CD14-positive monocyte (primary cell): ENCODE measurements around the gene LDLRAD4. TPM values are rescaled to one million over a fixed set of nuclear protein-coding genes. Genes with fewer than 3 reads are reported as not detected.
A peak's percentile ranks its signal among the peaks of the same experiment; 100 is the strongest.

Experiments used
- DNase-seq, 3 donors: peaks; one replicate each; pipeline ENCODE4 v3.0.0-alpha.2; 2011 to 2022
- H2AFZ ChIP-seq: 2 replicates; pipeline ENCODE4 v1.6.0; 2012; ENCODE audit warnings: mild to moderate bottlenecking, low read depth, low read length, inconsistent platforms; ENCODE audit not compliant: insufficient read depth, poor library complexity, severe bottlenecking
- H3K27ac ChIP-seq, 2 donors: 1 replicate in 1 of 2; 2 replicates in 1 of 2; pipeline ENCODE4 v1.5.1; 2012 to 2013; ENCODE audit warnings: low read length in 2 of 2, control low read depth in 1 of 2, inconsistent platforms in 1 of 2, low read depth in 1 of 2, mild to moderate bottlenecking in 1 of 2
- H3K27me3 ChIP-seq, 2 donors: one replicate each; pipeline versions ENCODE4 v1.6.0 to v1.6.1; 2011 to 2013; ENCODE audit warnings: low read length in 2 of 2; ENCODE audit not compliant: control insufficient read depth in 2 of 2, insufficient read depth in 2 of 2
- H3K36me3 ChIP-seq, 2 donors: replicated peaks in 1 of 2; 1 replicate in 1 of 2; 2 replicates in 1 of 2; pipeline versions ENCODE4 v1.5.1 to v1.6.1; 2012 to 2013; ENCODE audit warnings: low read length in 2 of 2, control low read depth in 1 of 2, inconsistent platforms in 1 of 2, mild to moderate bottlenecking in 1 of 2; ENCODE audit not compliant: insufficient read depth in 2 of 2, control insufficient read depth in 1 of 2
- H3K4me1 ChIP-seq, 2 donors: 1 replicate in 1 of 2; 2 replicates in 1 of 2; pipeline versions ENCODE4 v1.5.1 to v1.6.1; 2012 to 2013; ENCODE audit warnings: low read length in 2 of 2, control low read depth in 1 of 2, inconsistent platforms in 1 of 2, mild to moderate bottlenecking in 1 of 2, moderate library complexity in 1 of 2; ENCODE audit not compliant: insufficient read depth in 2 of 2, control insufficient read depth in 1 of 2
- H3K4me2 ChIP-seq: replicated peaks from 2 replicates; pipeline ENCODE3; 2012; ENCODE audit warnings: low read length, moderate library complexity, mild to moderate bottlenecking; ENCODE audit not compliant: poor library complexity, severe bottlenecking; ENCODE audit errors: extremely low read depth
- H3K4me3 ChIP-seq, 3 experiments: fragments of 200-600 bp in 1 of 3; sonication (generic) in 1 of 3; replicated peaks in 1 of 3; 1 replicate in 2 of 3; 2 replicates in 1 of 3; pipeline ENCODE4 v1.5.1; 2011 to 2013; ENCODE audit warnings: low read length in 3 of 3, mild to moderate bottlenecking in 3 of 3, control low read depth in 2 of 3, low read depth in 2 of 3, inconsistent platforms in 1 of 3, moderate library complexity in 1 of 3
- H3K79me2 ChIP-seq: 2 replicates; pipeline ENCODE4 v1.6.0; 2012; ENCODE audit warnings: mild to moderate bottlenecking, control low read depth, inconsistent platforms, low read length, moderate library complexity; ENCODE audit not compliant: insufficient read depth
- H3K9ac ChIP-seq: 2 replicates; pipeline ENCODE4 v1.6.0; 2017; ENCODE audit warnings: low read length, mild to moderate bottlenecking; ENCODE audit not compliant: insufficient read depth, poor library complexity, severe bottlenecking
- H3K9me3 ChIP-seq, 2 donors: replicated peaks in 1 of 2; 1 replicate in 1 of 2; 2 replicates in 1 of 2; pipeline versions ENCODE4 v1.5.1 to v1.6.1; 2012 to 2013; ENCODE audit warnings: low read length in 2 of 2, control low read depth in 1 of 2; ENCODE audit not compliant: control insufficient read depth in 1 of 2, insufficient read depth in 1 of 2
- H4K20me1 ChIP-seq: 2 replicates; pipeline ENCODE4 v1.6.0; 2012; ENCODE audit warnings: mild to moderate bottlenecking, low read length, control low read depth, moderate library complexity; ENCODE audit not compliant: insufficient read depth
- H3K27ac Mint-ChIP-seq, 7 donors: one replicate each; pipeline ENCODE4 v1.8.0; 2020; ENCODE audit warnings: mild to moderate bottlenecking in 7 of 7, mixed read lengths in 7 of 7, moderate library complexity in 6 of 7, inconsistent platforms in 2 of 7
- H3K27me3 Mint-ChIP-seq, 3 donors: one replicate each; pipeline ENCODE4 v1.8.0; 2021 to 2022; ENCODE audit warnings: low read depth in 3 of 3, mild to moderate bottlenecking in 3 of 3, mixed read lengths in 3 of 3, moderate library complexity in 3 of 3, inconsistent platforms in 1 of 3
- H3K36me3 Mint-ChIP-seq, 2 donors: one replicate each; pipeline ENCODE4 v1.8.0; 2020; ENCODE audit warnings: mixed read lengths in 2 of 2, inconsistent platforms in 1 of 2, mild to moderate bottlenecking in 1 of 2
- H3K4me1 Mint-ChIP-seq: one replicate; pipeline ENCODE4 v1.8.0; 2020; ENCODE audit warnings: mild to moderate bottlenecking, mixed read lengths
- H3K4me3 Mint-ChIP-seq, 2 donors: one replicate each; pipeline ENCODE4 v1.8.0; 2020; ENCODE audit warnings: mild to moderate bottlenecking in 2 of 2, mixed read lengths in 2 of 2, moderate library complexity in 1 of 2
- H3K9me3 Mint-ChIP-seq, 7 donors: one replicate each; pipeline ENCODE4 v1.8.0; 2020 to 2022; ENCODE audit warnings: mixed read lengths in 7 of 7, mild to moderate bottlenecking in 6 of 7, moderate library complexity in 6 of 7, inconsistent platforms in 2 of 7
- WGBS: methylation state at CpG from one replicate; pipeline ENCODE4 v1.1.5; 2013; ENCODE audit warnings: missing lambda C conversion rate; ENCODE audit not compliant: insufficient coverage; 5-methylcytosine and 5-hydroxymethylcytosine counted together
- intact Hi-C, 2 donors: fragments of 100-400 bp; cut with micrococcal nuclease; formaldehyde crosslinking; loops; one replicate each; pipeline versions ENCODE4 v1.15.0 to v1.15.1; 2023
- polyA minus RNA-seq: library from RNA; depleted of rRNA, polyadenylated mRNA; stranded (reverse); fragments of >200 nt; gene quantifications from 2 replicates; pipeline ENCODE4 v1.2.3, GENCODE V29; 2012
- polyA plus RNA-seq, 3 donors: library from polyadenylated mRNA; depleted of rRNA in 1 of 3; unstranded in 2 of 3; stranded (reverse) in 1 of 3; fragments of 300-500 nt in 2 of 3; fragments of >200 nt in 1 of 3; fragmentation: Illumina TruSeq in 2 of 3; gene quantifications; 1 replicate in 2 of 3; 2 replicates in 1 of 3; pipeline ENCODE4 v1.2.3, GENCODE V29; 2012 to 2021
- total RNA-seq, 12 experiments: library from RNA in 1 of 12; stranded (reverse) in 1 of 12; fragments of 120-200 nt in 1 of 12; gene quantifications; one replicate each; pipeline ENCODE4 v1.2.4 and lab custom pipeline; 2013 to 2026; ENCODE audit warnings: mixed read lengths in 6 of 12, inconsistent platforms in 1 of 12
- TF ChIP-seq, protein P1 (sequence below): fragments of 200-600 bp; IDR thresholded peaks from one replicate; pipeline ENCODE4 v1.8.0; 2022; ENCODE audit warnings: antibody characterized with exemption, mild to moderate bottlenecking

Gene LDLRAD4
- total RNA-seq (2013) = 18.7 TPM
- polyA plus RNA-seq (10 to 100 TPM; 13.5 to 15.4 (median 13.8) TPM), polyA minus RNA-seq (35.3 and 40.3 TPM in 2 replicates), total RNA-seq (lab: John Stamatoyannopoulos, UW) (16.6 to 148 (median 83.5) reads per million in 11 experiments)

DNA sequence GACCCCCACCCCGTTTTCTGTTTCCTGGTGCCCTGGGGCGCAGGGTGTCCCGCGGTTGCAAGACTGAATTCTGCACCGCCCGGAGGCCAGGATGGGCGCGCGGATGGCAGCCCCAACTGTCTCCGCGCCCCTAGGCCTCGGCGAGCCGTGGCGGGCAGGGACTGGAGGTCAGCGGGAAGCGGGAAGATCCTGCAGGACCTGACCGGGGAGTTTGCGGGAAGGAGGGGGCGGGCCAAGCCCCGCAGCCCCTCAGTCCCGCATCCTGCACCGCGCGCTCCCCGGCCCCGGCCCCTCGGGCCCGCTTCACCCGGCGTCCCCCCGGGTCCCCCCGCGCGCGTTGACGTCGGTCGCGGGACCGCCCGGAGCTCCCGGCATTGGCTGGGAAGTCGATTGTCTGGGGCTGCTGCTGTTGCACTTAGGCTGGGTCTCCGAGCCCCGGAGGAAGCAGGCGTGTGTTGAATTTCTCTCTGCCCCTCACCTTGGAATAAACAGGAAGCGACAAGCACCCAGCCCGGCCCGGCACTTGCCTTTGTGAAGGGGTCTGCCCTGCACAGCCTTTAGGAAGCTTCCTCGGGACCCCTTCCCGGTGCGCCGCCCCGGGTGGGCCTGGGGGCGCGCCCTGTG is at the start of gene LDLRAD4:
LDLRAD4 (plus strand) TSS at position 393 of the 624 bp plus-strand sequence.
- Histone ChIP-seq H3K36me3 (no peaks in the 10 kb centered on the region), H4K20me1 (no peaks in the 10 kb centered on the region), H3K9me3 (no peaks in the 10 kb centered on the region), H3K4me1 (peaks cover 65 to 75% of the 10 kb centered on the region in 2 donors), H3K4me2 (peak within 1 kb of the TSS; percentile 93), H3K79me2 (peaks cover 11% of the 10 kb centered on the region), H3K27me3 (peaks cover 0 to 2% of the 10 kb centered on the region in 2 donors), H2AFZ (peak within 1 kb of the TSS; percentile 82), H3K27ac (peak within 1 kb of the TSS; percentile 5 to 62), H3K9ac (peak within 1 kb of the TSS; percentile 68), H3K4me3 (peak within 1 kb of the TSS; percentile 56 to 83 (median 57))
- DNase-seq = peak; percentile 25 to 35 (median 28)
- TF ChIP-seq, protein P1, sequence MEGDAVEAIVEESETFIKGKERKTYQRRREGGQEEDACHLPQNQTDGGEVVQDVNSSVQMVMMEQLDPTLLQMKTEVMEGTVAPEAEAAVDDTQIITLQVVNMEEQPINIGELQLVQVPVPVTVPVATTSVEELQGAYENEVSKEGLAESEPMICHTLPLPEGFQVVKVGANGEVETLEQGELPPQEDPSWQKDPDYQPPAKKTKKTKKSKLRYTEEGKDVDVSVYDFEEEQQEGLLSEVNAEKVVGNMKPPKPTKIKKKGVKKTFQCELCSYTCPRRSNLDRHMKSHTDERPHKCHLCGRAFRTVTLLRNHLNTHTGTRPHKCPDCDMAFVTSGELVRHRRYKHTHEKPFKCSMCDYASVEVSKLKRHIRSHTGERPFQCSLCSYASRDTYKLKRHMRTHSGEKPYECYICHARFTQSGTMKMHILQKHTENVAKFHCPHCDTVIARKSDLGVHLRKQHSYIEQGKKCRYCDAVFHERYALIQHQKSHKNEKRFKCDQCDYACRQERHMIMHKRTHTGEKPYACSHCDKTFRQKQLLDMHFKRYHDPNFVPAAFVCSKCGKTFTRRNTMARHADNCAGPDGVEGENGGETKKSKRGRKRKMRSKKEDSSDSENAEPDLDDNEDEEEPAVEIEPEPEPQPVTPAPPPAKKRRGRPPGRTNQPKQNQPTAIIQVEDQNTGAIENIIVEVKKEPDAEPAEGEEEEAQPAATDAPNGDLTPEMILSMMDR = no peak
- H3K27ac Mint-ChIP-seq = peak within 1 kb of the TSS in 4 of 7 donors; percentile 2 to 74 (median 50)
- peaks cover 0 to 3% of the 10 kb centered on the region in 2 donors for H3K36me3 Mint-ChIP-seq
- WGBS = under 1% methylated on average over 53 of the region's 57 CpGs
- H3K27me3 Mint-ChIP-seq = peaks cover 14 to 22% (median 14%) of the 10 kb centered on the region in 3 donors
- intact Hi-C loops = loop anchor here (5.0 to 10.0 kb wide), 6 partner anchors 236 to 509 kb away; partner anchors contain the start of genes FAM210A (in 1 of the 2) and RNMT (in 1 of the 2)
- H3K4me1 Mint-ChIP-seq = peaks cover 74% of the 10 kb centered on the region
- peak within 1 kb of the TSS; percentile 80 to 90 for H3K4me3 Mint-ChIP-seq
- H3K9me3 Mint-ChIP-seq = no peaks in the 10 kb centered on the region

- TF ChIP-seq, protein P1 = no peak
- Histone ChIP-seq H3K79me2 (no peaks in the 10 kb centered on the region), H3K27ac (no peak overlapping the region), H4K20me1 (no peaks in the 10 kb centered on the region), H2AFZ (no peak overlapping the region), H3K4me3 (no peak overlapping the region), H3K36me3 (no peaks in the 10 kb centered on the region), H3K27me3 (no peaks in the 10 kb centered on the region), H3K4me1 (no peaks in the 10 kb centered on the region), H3K4me2 (no peak overlapping the region), H3K9ac (no peak overlapping the region), H3K9me3 (no peaks in the 10 kb centered on the region)
- peaks cover under 1 to 2% (median 2%) of the 10 kb centered on the region in 3 donors for H3K27me3 Mint-ChIP-seq
- H3K4me1 Mint-ChIP-seq = no peaks in the 10 kb centered on the region
- no peaks in the 10 kb centered on the region for H3K36me3 Mint-ChIP-seq
- intact Hi-C loops = no loop called here
- H3K9me3 Mint-ChIP-seq = no peaks in the 10 kb centered on the region
- no peak overlapping the region for H3K4me3 Mint-ChIP-seq
- WGBS = 94% methylated on average over 7 of the region's 14 CpGs
- DNase-seq = no peak
- H3K27ac Mint-ChIP-seq = peak overlapping the region in 1 of 7 donors; percentile 51
Measured at GRCh38 chr18:13173578-13174145, 44.9 kb upstream of the LDLRAD4 start.
